GM10248 (cell line): Measurements from ENCODE around the gene KIF17.

Experiments
- CTCF ChIA-PET: fragments of 300-600 bp; sonication (Branson Sonifier 250); formaldehyde crosslinking; extraction: SDS; loops from one replicate; lab custom pipeline; 2021; ENCODE audit warnings: antibody characterized with exemption; lab: Yijun Ruan, JAX
- POLR2A ChIA-PET: fragments of 350-650 bp; sonication (Branson Sonifier 250); formaldehyde crosslinking; extraction: SDS; loops from one replicate; lab custom pipeline; 2020; ENCODE audit warnings: antibody characterized with exemption; lab: Yijun Ruan, JAX
- DNase-seq: peaks from one replicate; pipeline ENCODE4 v3.0.0; 2012; ENCODE audit errors: extremely low spot score
- CTCF ChIP-seq: IDR thresholded peaks from 2 replicates; pipeline ENCODE4 v1.5.1; 2012; ENCODE audit warnings: mild to moderate bottlenecking, low read depth; ENCODE audit errors: extremely low read depth, missing control alignments, control extremely low read depth

The KIF17 gene

GRCh38 chr1:20742671-20743070, 24.9 kb upstream of the KIF17 start:
- ChIA-PET POLR2A (no interaction called here), CTCF (interaction anchor here (1.3 to 1.4 kb wide), 2 partner anchors 9 to 46 kb away, joined by 3 read pairs; no protein-coding TSS in a partner anchor)
- no peak for DNase-seq
- TF ChIP-seq CTCF: no peak

GRCh38 chr1:20740781-20741180, 23.0 kb upstream of the KIF17 start:
- ChIA-PET POLR2A (no interaction called here), CTCF (interaction anchor here (1.6 kb wide), 1 partner anchor 44 kb away, joined by 4 read pairs; no protein-coding TSS in a partner anchor)
- no peak for TF ChIP-seq CTCF
- DNase-seq: no peak

GRCh38 chr1:20739225-20739624, 21.4 kb upstream of the KIF17 start:
- CTCF ChIA-PET: no interaction called here
- no peak for TF ChIP-seq CTCF
- DNase-seq: no peak
- POLR2A ChIA-PET: no interaction called here

DNA sequence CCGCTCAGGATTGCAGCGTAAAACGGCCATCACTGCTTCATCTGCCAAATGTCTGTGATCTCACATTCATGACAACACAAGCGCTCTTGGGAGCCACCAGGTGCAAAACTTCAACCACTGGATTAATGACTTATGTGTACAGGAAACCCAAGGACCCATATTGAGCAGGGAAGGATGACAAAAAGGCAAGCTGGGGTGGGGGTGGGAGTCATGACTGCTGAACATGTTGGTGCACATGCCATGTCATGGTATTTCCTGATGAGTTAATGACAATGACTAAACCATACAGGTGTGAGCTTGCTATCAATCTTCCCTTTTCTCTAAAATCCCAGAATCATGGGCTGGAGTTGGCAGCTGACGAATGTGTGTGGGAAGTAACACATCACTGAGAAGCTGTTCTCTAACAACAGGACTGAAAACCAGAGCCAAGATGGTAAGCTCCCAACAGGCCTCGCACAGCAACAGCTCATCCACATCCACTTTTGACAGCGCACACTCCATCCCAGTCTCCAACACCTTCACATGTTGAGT, 17.8 kb upstream of the KIF17 start:
- TF ChIP-seq CTCF: no peak
- ChIA-PET POLR2A (no interaction called here), CTCF (no interaction called here)
- DNase-seq: no peak

DNA sequence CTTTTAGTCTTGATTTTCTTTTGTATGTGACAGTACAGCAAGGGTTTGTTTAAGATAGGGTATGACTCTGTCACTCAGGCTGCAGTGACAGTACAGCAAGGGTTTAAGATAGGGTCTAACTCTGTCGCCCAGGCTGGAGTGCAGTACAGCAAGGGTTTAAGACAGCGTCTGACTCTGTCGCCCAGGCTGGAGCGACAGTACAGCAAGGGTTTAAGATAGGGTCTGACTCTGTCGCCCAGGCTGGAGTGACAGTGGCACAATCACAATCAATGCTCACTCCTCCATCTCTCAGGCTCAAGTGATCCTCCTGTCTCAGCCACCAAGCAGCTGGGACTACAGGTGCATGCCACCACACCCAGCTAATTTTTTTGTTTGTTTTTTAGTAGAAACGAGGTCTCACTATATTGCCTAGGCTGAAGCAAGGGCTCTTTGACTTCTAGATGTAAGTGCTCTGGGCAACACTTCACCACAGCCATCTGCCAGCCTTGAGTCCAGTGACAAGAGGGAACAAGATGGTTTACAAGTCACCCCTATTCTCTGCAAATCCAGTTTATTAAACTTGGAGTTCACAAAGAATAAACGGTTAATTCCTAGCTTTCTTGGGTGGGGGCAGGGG, 15.7 kb upstream of the KIF17 start:
- no peak for TF ChIP-seq CTCF
- ChIA-PET CTCF (interaction anchor here (1.0 to 4.3 kb wide), 5 partner anchors 9 to 462 kb away, joined by 3 to 24 read pairs (median 3); no protein-coding TSS in a partner anchor), POLR2A (interaction anchor here (0.6 kb wide), 1 partner anchor 397 kb away, joined by 7 read pairs; no protein-coding TSS in a partner anchor)
- no peak for DNase-seq

DNA sequence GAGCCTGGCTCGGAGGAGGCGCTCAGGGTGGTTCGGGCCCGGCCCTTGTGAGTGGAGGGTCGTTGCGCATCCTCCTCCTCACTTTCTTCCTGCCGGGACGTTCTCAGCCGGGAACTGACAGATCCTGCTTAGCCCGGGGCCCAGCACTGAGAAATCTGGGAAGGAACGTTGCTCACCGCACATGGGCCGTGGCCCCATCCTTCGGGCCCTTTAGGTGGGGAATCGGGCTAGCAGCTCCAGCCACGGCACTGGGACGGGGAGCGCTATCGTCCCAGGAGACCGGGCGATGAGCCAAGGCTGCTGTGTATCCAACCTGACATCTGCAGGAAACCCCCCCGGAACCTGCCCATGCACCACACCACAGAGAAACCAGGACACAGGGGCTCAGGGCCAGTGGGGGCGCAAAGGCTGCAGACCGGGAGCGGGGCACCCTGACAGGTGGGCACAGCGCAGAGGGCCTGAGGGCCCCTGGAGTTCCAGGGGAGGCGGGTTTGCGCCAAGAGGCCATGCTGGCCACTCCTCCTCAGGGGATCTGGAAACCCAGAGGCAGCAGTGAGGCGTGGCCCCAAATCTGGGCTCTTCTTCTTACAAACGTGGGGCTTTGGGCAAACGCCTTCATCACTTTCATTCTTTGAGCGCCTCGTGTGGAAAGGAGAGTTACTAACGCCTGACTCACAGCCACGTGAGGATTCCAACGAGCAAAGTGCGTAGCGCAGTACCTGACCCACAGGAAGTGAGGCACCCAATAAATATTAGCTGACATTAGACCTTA, 15.0 kb upstream of the KIF17 start, which contains the start of gene SH2D5:
SH2D5 (minus strand) TSS at position 116 of the 772 bp plus-strand sequence. CDS start 4,659 bp downstream, outside the sequence.
- peak; percentile 77 for DNase-seq
- TF ChIP-seq CTCF: peak; percentile 31
- ChIA-PET POLR2A (interaction anchor here (1.5 kb wide), 1 partner anchor 54 kb away, joined by 5 read pairs; the partner anchor contains the start of gene HP1BP3), CTCF (interaction anchor here (1.1 to 4.3 kb wide), 5 partner anchors 10 to 462 kb away, joined by 3 to 24 read pairs (median 4); no protein-coding TSS in a partner anchor)
